Measurements from ENCODE around the gene RSPO4.

The RSPO4 gene

DNA sequence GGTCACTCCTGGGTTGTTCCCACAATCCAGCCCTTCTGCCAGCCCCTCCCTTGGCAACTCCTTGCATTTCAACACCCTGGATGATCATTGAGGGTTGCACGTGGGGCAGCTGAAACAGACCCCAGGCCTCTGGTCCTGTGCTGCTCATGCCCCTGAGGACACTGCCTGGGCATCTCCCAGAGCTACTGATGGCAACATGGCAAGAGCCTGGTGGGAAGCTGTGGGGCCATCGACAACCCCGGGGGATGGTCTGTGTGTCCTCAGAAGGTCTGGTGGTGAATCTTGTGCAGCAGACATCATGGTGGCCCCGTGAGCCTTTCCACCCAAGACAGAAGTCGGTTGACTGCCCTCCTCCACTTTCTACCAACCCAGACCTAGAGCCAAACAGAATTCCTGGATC, 81.0 kb downstream of the RSPO4 start:
- no peak overlapping the region for H3K4me3 ChIP-seq (ENCODE audit: low read depth, low read length)
- H3K27me3 ChIP-seq (ENCODE audit: control insufficient read depth, insufficient read depth, low read length) = no peaks in the 10 kb centered on the region
- no peaks in the 10 kb centered on the region for H3K4me1 ChIP-seq
- H3K36me3 ChIP-seq (ENCODE audit: control insufficient read depth, insufficient read depth, low read length) = no peaks in the 10 kb centered on the region
- no peak overlapping the region for H3K27ac ChIP-seq
- no peak overlapping the region for H2AFZ ChIP-seq
- no peak overlapping the region for H3K4me2 ChIP-seq (ENCODE audit: low read length)
- no peaks in the 10 kb centered on the region for H3K79me2 ChIP-seq
- TF ChIP-seq, protein P1, sequence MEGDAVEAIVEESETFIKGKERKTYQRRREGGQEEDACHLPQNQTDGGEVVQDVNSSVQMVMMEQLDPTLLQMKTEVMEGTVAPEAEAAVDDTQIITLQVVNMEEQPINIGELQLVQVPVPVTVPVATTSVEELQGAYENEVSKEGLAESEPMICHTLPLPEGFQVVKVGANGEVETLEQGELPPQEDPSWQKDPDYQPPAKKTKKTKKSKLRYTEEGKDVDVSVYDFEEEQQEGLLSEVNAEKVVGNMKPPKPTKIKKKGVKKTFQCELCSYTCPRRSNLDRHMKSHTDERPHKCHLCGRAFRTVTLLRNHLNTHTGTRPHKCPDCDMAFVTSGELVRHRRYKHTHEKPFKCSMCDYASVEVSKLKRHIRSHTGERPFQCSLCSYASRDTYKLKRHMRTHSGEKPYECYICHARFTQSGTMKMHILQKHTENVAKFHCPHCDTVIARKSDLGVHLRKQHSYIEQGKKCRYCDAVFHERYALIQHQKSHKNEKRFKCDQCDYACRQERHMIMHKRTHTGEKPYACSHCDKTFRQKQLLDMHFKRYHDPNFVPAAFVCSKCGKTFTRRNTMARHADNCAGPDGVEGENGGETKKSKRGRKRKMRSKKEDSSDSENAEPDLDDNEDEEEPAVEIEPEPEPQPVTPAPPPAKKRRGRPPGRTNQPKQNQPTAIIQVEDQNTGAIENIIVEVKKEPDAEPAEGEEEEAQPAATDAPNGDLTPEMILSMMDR (IDR thresholded peaks at IDR 0.05) = no peak
- H3K9me3 ChIP-seq (ENCODE audit: control insufficient read depth, low read length) = no peaks in the 10 kb centered on the region
- no peak overlapping the region for H3K9ac ChIP-seq

DNA sequence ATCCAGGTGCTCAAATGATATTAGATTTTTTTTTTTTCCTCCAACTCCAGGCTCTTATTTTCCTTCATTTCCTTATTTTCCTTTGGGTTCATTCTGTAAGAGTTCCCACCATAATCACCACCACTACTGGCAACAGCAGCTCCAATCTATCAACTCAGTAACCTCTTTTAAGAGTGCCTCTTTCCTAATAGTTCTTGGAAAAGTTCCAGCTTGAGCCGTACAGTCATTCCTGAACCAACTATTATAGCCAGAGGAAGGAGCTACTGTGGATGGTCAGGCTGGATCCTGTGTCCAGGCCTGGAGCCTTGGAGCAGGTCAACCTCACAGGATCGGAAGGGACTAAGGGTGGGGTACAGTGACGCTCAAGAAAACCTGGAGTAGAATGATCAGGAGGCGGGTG, 81.8 kb downstream of the RSPO4 start:
- no peaks in the 10 kb centered on the region for H3K9me3 ChIP-seq (ENCODE audit: control insufficient read depth, low read length)
- no peaks in the 10 kb centered on the region for H3K4me1 ChIP-seq
- H3K4me2 ChIP-seq (ENCODE audit: low read length) = no peak overlapping the region
- H3K36me3 ChIP-seq (ENCODE audit: control insufficient read depth, insufficient read depth, low read length) = no peaks in the 10 kb centered on the region
- H3K9ac ChIP-seq = no peak overlapping the region
- H3K4me3 ChIP-seq (ENCODE audit: low read depth, low read length) = no peak overlapping the region
- no peaks in the 10 kb centered on the region for H3K79me2 ChIP-seq
- no peaks in the 10 kb centered on the region for H3K27me3 ChIP-seq (ENCODE audit: control insufficient read depth, insufficient read depth, low read length)
- H3K27ac ChIP-seq = no peak overlapping the region
- TF ChIP-seq, protein P1 (IDR thresholded peaks at IDR 0.05) = no peak
- H2AFZ ChIP-seq = no peak overlapping the region

DNA sequence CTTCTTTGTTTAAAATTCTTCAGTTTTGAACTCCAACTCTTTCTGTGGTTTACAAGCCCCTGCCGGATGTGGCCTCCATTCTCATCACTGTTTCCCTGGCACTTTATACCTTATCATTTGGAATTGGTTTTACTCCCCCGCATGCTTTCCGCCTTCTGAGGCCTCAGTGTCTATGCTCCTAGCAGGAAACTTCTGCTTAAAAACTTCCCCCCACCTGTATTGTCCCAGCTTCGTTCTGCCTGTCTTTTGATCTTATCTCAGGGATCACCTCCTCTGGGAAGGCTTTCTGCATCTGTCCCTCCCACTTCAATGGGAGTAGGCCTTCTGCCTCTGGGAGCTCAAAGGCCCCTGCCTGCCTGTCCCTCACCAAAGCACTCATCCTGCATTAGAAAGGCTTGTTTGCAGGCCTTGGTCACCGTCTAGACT, 82.6 kb downstream of the RSPO4 start:
- H3K27me3 ChIP-seq (ENCODE audit: control insufficient read depth, insufficient read depth, low read length) = no peaks in the 10 kb centered on the region
- H3K79me2 ChIP-seq = no peaks in the 10 kb centered on the region
- H3K4me1 ChIP-seq = no peaks in the 10 kb centered on the region
- H3K4me2 ChIP-seq (ENCODE audit: low read length) = no peak overlapping the region
- no peak overlapping the region for H3K27ac ChIP-seq
- TF ChIP-seq, protein P1 (IDR thresholded peaks at IDR 0.05) = no peak
- H2AFZ ChIP-seq = no peak overlapping the region
- H3K4me3 ChIP-seq (ENCODE audit: low read depth, low read length) = no peak overlapping the region
- H3K9me3 ChIP-seq (ENCODE audit: control insufficient read depth, low read length) = no peaks in the 10 kb centered on the region
- no peak overlapping the region for H3K9ac ChIP-seq
- no peaks in the 10 kb centered on the region for H3K36me3 ChIP-seq (ENCODE audit: control insufficient read depth, insufficient read depth, low read length)

DNA sequence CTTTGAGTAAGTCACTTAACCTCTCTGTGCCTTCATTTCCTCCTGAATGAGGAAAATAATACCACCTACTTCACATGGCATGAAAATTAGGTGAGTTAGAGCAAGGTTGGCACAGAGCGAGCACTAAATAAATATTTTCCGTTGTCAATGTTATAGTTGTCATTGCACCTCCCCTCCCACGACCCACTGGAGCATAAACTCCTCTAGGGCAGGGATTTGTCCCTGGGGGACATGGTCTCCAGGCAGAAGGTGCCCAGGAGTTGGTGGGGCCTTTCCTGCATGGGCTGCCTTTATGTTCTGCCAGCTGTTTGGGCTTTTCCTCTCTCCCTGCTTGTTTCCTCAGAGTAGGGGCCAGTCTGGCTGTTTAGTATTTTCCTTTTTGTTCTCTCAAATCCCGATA, 84.7 kb downstream of the RSPO4 start:
- Histone ChIP-seq H3K79me2 (no peaks in the 10 kb centered on the region), H3K4me1 (no peaks in the 10 kb centered on the region)
- TF ChIP-seq, protein P1 (IDR thresholded peaks at IDR 0.05) = no peak

DNA sequence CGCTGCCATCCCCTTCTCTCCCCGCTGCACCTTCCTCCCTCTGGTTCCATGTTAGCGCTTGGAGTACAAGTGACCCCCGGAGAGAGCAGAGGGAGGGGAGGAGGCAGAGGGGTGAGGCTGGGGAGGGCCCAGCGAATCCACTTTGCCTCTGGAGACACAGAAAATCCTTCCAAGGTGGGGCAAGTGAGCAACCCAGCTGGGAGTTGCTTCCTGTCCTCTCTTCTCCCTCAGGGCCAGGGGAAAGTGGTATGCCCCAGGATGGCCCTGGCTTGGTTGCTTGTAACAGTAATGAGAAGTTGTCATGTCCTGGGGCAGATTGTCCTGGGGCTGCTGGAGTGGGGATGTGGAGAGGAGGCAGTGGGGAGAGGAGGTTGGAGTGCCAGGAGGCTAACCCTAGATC, 85.3 kb downstream of the RSPO4 start:
- H2AFZ ChIP-seq = no peak overlapping the region
- H3K4me3 ChIP-seq (ENCODE audit: low read depth, low read length) = no peak overlapping the region
- H3K9me3 ChIP-seq (ENCODE audit: control insufficient read depth, low read length) = no peaks in the 10 kb centered on the region
- no peak overlapping the region for H3K9ac ChIP-seq
- no peaks in the 10 kb centered on the region for H3K4me1 ChIP-seq
- H3K79me2 ChIP-seq = no peaks in the 10 kb centered on the region
- TF ChIP-seq, protein P1 (IDR thresholded peaks at IDR 0.05) = no peak
- H3K27me3 ChIP-seq (ENCODE audit: control insufficient read depth, insufficient read depth, low read length) = no peaks in the 10 kb centered on the region
- H3K4me2 ChIP-seq (ENCODE audit: low read length) = no peak overlapping the region
- no peak overlapping the region for H3K27ac ChIP-seq
- H3K36me3 ChIP-seq (ENCODE audit: control insufficient read depth, insufficient read depth, low read length) = no peaks in the 10 kb centered on the region

More for the DNA sequence above, 84.7 kb downstream of the RSPO4 start:
- Histone ChIP-seq H3K27me3 (ENCODE audit: control insufficient read depth, insufficient read depth, low read length) (no peaks in the 10 kb centered on the region), H3K27ac (no peak overlapping the region), H3K4me2 (ENCODE audit: low read length) (no peak overlapping the region), H3K9me3 (ENCODE audit: control insufficient read depth, low read length) (no peaks in the 10 kb centered on the region), H3K9ac (no peak overlapping the region), H2AFZ (no peak overlapping the region), H3K4me3 (ENCODE audit: low read depth, low read length) (no peak overlapping the region), H3K36me3 (ENCODE audit: control insufficient read depth, insufficient read depth, low read length) (no peaks in the 10 kb centered on the region)
